GM12878 (cell line): ENCODE measurements around the gene EPHA2. TPM values are rescaled to one million over a fixed set of nuclear protein-coding genes. Genes with fewer than 3 reads are reported as not detected.

Source experiments
- ATAC-seq: fragments of 200-7000 bp; cut with Tn5 transposase; 3 replicates; pipeline ENCODE4 v1.9.1; 2020; ENCODE audit warnings: mild to moderate bottlenecking, moderate library complexity
- BruUV-seq: library from RNA; stranded (reverse); fragments of 400-500 nt; replicated peaks from 2 replicates; lab custom pipeline; 2021; lab: Mats Ljungman, UMichigan
- CTCF ChIA-PET: fragments of 300-600 bp; sonication (Branson Sonifier 250); formaldehyde crosslinking; extraction: SDS; loops from one replicate; lab custom pipeline; 2021; ENCODE audit warnings: inconsistent platforms; lab: Yijun Ruan, JAX
- POLR2A ChIA-PET: fragments of 350-600 bp; formaldehyde crosslinking; extraction: SDS; loops from one replicate; lab custom pipeline; 2021; ENCODE audit warnings: inconsistent platforms; lab: Charles Lee
- RAD21 ChIA-PET: fragments of 300-600 bp; sonication (Branson Sonifier 250); formaldehyde crosslinking; loops from one replicate; lab custom pipeline; 2023; ENCODE audit warnings: antibody characterized with exemption; ENCODE audit not compliant: unreplicated experiment; lab: Charles Lee
- SMC1A ChIA-PET: fragments of 300-600 bp; sonication (Branson Sonifier 250); formaldehyde crosslinking; loops from one replicate; lab custom pipeline; 2023; ENCODE audit not compliant: unreplicated experiment, uncharacterized antibody; lab: Charles Lee
- DNase-seq: peaks from one replicate; pipeline ENCODE4 v3.0.0-alpha.2; 2011; ENCODE audit warnings: low read depth, low spot score
- FAIRE-seq: peaks from 3 replicates; lab custom pipeline; 2011; peaks lifted over from hg19 to GRCh38; lab: Jason Lieb, UNC
- H2AFZ ChIP-seq: 2 replicates; pipeline ENCODE4 v1.6.0; 2011; ENCODE audit warnings: low read depth, low read length, control low read depth; ENCODE audit not compliant: control insufficient read depth
- H3K27ac ChIP-seq: 2 replicates; pipeline ENCODE4 v1.5.1; 2011; ENCODE audit warnings: control low read depth; ENCODE audit not compliant: control insufficient read depth, insufficient read depth
- H3K27me3 ChIP-seq, 2 experiments: replicated peaks in 1 of 2; 2 replicates each; pipeline versions ENCODE4 v1.6.0 to v1.6.1; 2011; ENCODE audit warnings: low read length in 1 of 2; ENCODE audit not compliant: control insufficient read depth in 2 of 2, insufficient read depth in 2 of 2
- H3K36me3 ChIP-seq, 2 experiments: 2 replicates each; pipeline ENCODE4 v1.5.1; 2011; ENCODE audit warnings: low read length in 1 of 2; ENCODE audit not compliant: control insufficient read depth in 2 of 2, insufficient read depth in 2 of 2
- H3K4me1 ChIP-seq: 2 replicates; pipeline ENCODE4 v1.6.1; 2011; ENCODE audit warnings: mild to moderate bottlenecking, low read length, moderate library complexity, mixed read lengths; ENCODE audit not compliant: control insufficient read depth, insufficient read depth
- H3K4me2 ChIP-seq: 2 replicates; pipeline ENCODE4 v1.6.0; 2011; ENCODE audit warnings: control low read depth; ENCODE audit not compliant: control insufficient read depth, insufficient read depth
- H3K4me3 ChIP-seq: fragments of 200-600 bp; sonication (generic); 2 replicates; pipeline ENCODE4 v1.5.1; 2016
- H3K79me2 ChIP-seq: 2 replicates; pipeline ENCODE4 v1.6.0; 2011; ENCODE audit warnings: low read length; ENCODE audit not compliant: control insufficient read depth, insufficient read depth
- H3K9ac ChIP-seq: 2 replicates; pipeline ENCODE4 v1.8.0; 2011; ENCODE audit warnings: low read length, control low read depth, mixed read lengths; ENCODE audit not compliant: control insufficient read depth, insufficient read depth
- H3K9me3 ChIP-seq: replicated peaks from 3 replicates; pipeline ENCODE4 v1.5.1; 2011; ENCODE audit warnings: mild to moderate bottlenecking, low read length; ENCODE audit not compliant: control insufficient read depth, insufficient read depth
- H4K20me1 ChIP-seq: 2 replicates; pipeline ENCODE4 v1.6.0; 2011; ENCODE audit not compliant: control insufficient read depth, insufficient read depth
- ASH2L ChIP-seq: fragments of 300-600, 200-600 bp; sonication (generic); IDR thresholded peaks from 2 replicates; pipeline ENCODE4 v1.6.1; 2017; ENCODE audit warnings: low read depth, mild to moderate bottlenecking, borderline replicate concordance
- ATF7 ChIP-seq: fragments of 450-650 bp; IDR thresholded peaks from 2 replicates; pipeline ENCODE4 v1.6.1; 2016; ENCODE audit warnings: low read depth, mild to moderate bottlenecking
- BHLHE40 ChIP-seq, 2 experiments: fragments of 450-650 bp in 1 of 2; IDR thresholded peaks; 2 replicates each; pipeline ENCODE4 v1.6.1; 2011 to 2017; ENCODE audit warnings: low read depth in 2 of 2, borderline replicate concordance in 1 of 2, improper control_type of control experiment in 1 of 2, low read length in 1 of 2, mild to moderate bottlenecking in 1 of 2
- CEBPB ChIP-seq, 2 experiments: fragments of 150-350 bp in 1 of 2; IDR thresholded peaks; 2 replicates each; pipeline ENCODE4 v1.6.1; 2012 to 2014; ENCODE audit warnings: low read depth in 2 of 2, low read length in 2 of 2, borderline replicate concordance in 1 of 2, inconsistent platforms in 1 of 2
- CHD2 ChIP-seq: IDR thresholded peaks from 2 replicates; pipeline ENCODE4 v1.6.1; 2011; ENCODE audit warnings: low read depth, low read length, improper control_type of control experiment, borderline replicate concordance
- DPF2 ChIP-seq: fragments of 450-650 bp; IDR thresholded peaks from 2 replicates; pipeline ENCODE4 v1.6.1; 2017; ENCODE audit warnings: mild to moderate bottlenecking
- ETV6 ChIP-seq, 2 experiments: fragments of 450-650 bp in 1 of 2; IDR thresholded peaks in 1 of 2; conservative IDR thresholded peaks in 1 of 2; 2 replicates each; pipeline ENCODE4 v1.6.1; 2014; ENCODE audit warnings: antibody characterized with exemption in 1 of 2, borderline replicate concordance in 1 of 2, low read depth in 1 of 2, mild to moderate bottlenecking in 1 of 2, moderate library complexity in 1 of 2
- GABPA ChIP-seq: IDR thresholded peaks from 2 replicates; pipeline ENCODE4 v1.6.1; 2014; ENCODE audit warnings: antibody characterized with exemption, low read depth, mild to moderate bottlenecking, inconsistent platforms
- STAT1 ChIP-seq: fragments of 450-650 bp; conservative IDR thresholded peaks from 2 replicates; pipeline ENCODE4 v1.6.1; 2014; ENCODE audit warnings: antibody characterized with exemption, mild to moderate bottlenecking
- STAT3 ChIP-seq: IDR thresholded peaks from 2 replicates; pipeline ENCODE4 v1.6.1; 2011; ENCODE audit warnings: low read depth, low read length, improper control_type of control experiment
- TBL1XR1 ChIP-seq: IDR thresholded peaks from 2 replicates; pipeline ENCODE4 v1.6.1; 2012; ENCODE audit warnings: low read depth, low read length, improper control_type of control experiment
- ZNF622 ChIP-seq: fragments of 450-650 bp; IDR thresholded peaks from 2 replicates; pipeline ENCODE4 v1.6.1; 2017; ENCODE audit warnings: mild to moderate bottlenecking, inconsistent platforms
- WGBS: methylation state at CpG from one replicate; pipeline ENCODE4 v1.1.6; 2016; ENCODE audit warnings: low lambda C conversion rate; ENCODE audit not compliant: insufficient replicate concordance, insufficient coverage; ENCODE audit errors: missing lambda C conversion rate; 5-methylcytosine and 5-hydroxymethylcytosine counted together
- in situ Hi-C: fragments of 300-500 bp; cut with MboI; formaldehyde crosslinking; loops from 9 replicates; pipeline ENCODE4 v1.14.3; 2018; ENCODE audit warnings: mixed read lengths
- intact Hi-C: fragments of 100-400 bp; cut with micrococcal nuclease; formaldehyde crosslinking; loops from one replicate; pipeline ENCODE4 v1.14.2; 2022; ENCODE audit not compliant: unreplicated experiment
- polyA plus RNA-seq, 11 experiments: library from polyadenylated mRNA; depleted of rRNA in 4 of 11; unstranded in 6 of 11; stranded (reverse) in 5 of 11; fragments of >200 nt; fragmentation: Nextera tagmentation in 4 of 11; fragmentation: Illumina TruSeq in 1 of 11; extraction: Ambion mirVana in 4 of 11; extraction: Trizol in 1 of 11; gene quantifications; 1 replicate in 1 of 11; 2 replicates in 10 of 11; pipeline versions ENCODE4 v1.2.1 to v1.2.3, GENCODE V29; 2011 to 2016; ENCODE audit warnings: inconsistent platforms in 2 of 11, missing spikeins in 2 of 11, low read depth in 1 of 11
- total RNA-seq, 4 experiments: library from RNA; depleted of rRNA in 3 of 4; stranded (reverse); fragments of >200 nt in 3 of 4; fragmentation: Illumina TruSeq in 1 of 4; extraction: Trizol in 1 of 4; gene quantifications; 2 replicates each; pipeline versions ENCODE4 v1.2.1 to v1.2.3, GENCODE V29; 2013 to 2021
- TF ChIP-seq, protein P1 (sequence below): fragments of 450-650 bp; IDR thresholded peaks from 2 replicates; pipeline ENCODE4 v1.6.1; 2018; ENCODE audit warnings: borderline replicate concordance, mild to moderate bottlenecking; ENCODE audit not compliant: partially characterized antibody

EPHA2 gene
- total and polyA plus RNA-seq, 10 of the 15 experiments (the other 5 are each of a cell fraction or from before 2014, with no cell fraction given), result 0.04 to 0.51 (median 0.23) TPM; not detected in 2

DNA sequence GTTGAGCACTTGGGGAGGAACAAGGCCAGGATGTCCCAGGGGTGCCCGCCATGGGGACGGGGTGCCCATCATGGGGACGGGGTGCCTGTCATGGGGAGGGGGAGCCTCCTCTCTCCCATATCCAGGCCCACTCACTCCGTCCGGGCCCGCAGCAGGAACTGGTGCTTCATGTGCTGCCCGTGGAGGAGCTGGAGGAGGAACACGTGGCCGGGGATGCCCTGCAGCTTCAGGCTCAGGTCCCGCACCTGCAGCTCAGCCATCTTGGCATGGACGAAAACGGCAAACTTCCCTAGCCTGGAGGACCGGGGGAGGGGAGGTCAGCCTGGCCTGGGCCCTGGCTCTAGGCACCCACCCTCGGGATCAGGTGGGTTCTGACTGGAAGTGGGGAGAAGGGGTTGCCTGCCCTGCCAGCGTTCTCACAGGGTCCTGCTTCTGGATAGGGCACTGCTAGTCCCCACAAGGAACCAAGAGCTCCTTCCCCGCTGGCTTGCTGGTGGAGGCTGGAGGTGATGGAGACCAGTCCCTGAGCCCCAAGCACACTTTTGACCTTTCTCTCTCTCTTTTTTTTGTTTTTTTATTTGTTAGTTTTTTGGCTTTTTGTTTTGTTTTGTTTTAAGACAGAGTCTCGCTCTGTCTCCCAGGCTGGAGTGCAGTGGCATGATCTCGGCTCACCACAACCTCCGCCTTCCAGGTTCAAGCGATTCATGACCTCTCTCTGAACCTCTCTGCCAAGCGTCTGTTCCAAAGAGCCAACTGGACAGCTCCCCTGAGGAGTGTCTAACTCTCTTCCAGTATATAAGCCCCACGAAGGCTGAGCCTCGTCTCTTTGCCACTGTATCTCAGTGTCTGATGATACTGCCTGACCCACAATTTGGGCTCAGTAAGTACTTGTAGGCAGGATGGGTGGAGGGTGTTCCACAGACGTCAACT is 46.7 kb upstream of the EPHA2 start:
- SMC1A ChIA-PET, result no interaction called here
- no peak overlapping the region for H3K4me2 ChIP-seq
- H3K9me3 ChIP-seq, result no peaks in the 10 kb centered on the region
- peaks cover 4% of the 10 kb centered on the region; the same call in 1 of the 2 replicates for H3K4me1 ChIP-seq
- no peaks in the 10 kb centered on the region for H3K36me3 ChIP-seq
- H3K79me2 ChIP-seq, result no peaks in the 10 kb centered on the region
- RAD21 ChIA-PET, result no interaction called here
- H3K27ac ChIP-seq, result no peak overlapping the region
- in situ Hi-C loops (no loop called here), intact Hi-C loops (no loop called here)
- FAIRE-seq (no peak), ATAC-seq (no peak), DNase-seq (no peak)
- no peaks in the 10 kb centered on the region for H3K27me3 ChIP-seq
- POLR2A ChIA-PET, result interaction anchor here (1.9 kb wide), 1 partner anchor 15 kb away, joined by 4 read pairs; no protein-coding TSS in a partner anchor
- H3K4me3 ChIP-seq, result no peak overlapping the region
- no TSS peak for BruUV-seq
- no peak overlapping the region for H2AFZ ChIP-seq
- no peak overlapping the region for H3K9ac ChIP-seq
- CTCF ChIA-PET, result interaction anchor here (0.7 to 3.4 kb wide), 4 partner anchors 14 to 161 kb away, joined by 3 to 17 read pairs (median 4); no protein-coding TSS in a partner anchor
- TF ChIP-seq CEBPB (IDR thresholded peaks at IDR 0.05; ENCODE audit: borderline replicate concordance in 1 of 2, low read depth in 2 of 2, low read length in 2 of 2) (no peak), TBL1XR1 (no peak), ASH2L (no peak), DPF2 (no peak), BHLHE40 (IDR thresholded peaks at IDR 0.05; ENCODE audit: borderline replicate concordance in 1 of 2, low read depth in 2 of 2, low read length in 1 of 2) (no peak), ZNF622 (no peak), STAT3 (no peak), ATF7 (no peak), GABPA (no peak), CHD2 (no peak), ETV6 (conservative IDR thresholded peaks at IDR 0.05 in 1 of 2, IDR thresholded peaks at IDR 0.05 in 1 of 2; ENCODE audit: borderline replicate concordance in 1 of 2, low read depth in 1 of 2) (no peak), STAT1 (no peak)
- TF ChIP-seq, protein P1, sequence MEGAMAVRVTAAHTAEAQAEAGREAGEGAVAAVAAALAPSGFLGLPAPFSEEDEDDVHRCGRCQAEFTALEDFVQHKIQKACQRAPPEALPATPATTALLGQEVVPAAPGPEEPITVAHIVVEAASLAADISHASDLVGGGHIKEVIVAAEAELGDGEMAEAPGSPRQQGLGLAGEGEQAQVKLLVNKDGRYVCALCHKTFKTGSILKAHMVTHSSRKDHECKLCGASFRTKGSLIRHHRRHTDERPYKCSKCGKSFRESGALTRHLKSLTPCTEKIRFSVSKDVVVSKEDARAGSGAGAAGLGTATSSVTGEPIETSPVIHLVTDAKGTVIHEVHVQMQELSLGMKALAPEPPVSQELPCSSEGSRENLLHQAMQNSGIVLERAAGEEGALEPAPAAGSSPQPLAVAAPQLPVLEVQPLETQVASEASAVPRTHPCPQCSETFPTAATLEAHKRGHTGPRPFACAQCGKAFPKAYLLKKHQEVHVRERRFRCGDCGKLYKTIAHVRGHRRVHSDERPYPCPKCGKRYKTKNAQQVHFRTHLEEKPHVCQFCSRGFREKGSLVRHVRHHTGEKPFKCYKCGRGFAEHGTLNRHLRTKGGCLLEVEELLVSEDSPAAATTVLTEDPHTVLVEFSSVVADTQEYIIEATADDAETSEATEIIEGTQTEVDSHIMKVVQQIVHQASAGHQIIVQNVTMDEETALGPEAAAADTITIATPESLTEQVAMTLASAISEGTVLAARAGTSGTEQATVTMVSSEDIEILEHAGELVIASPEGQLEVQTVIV, result no peak
- no peaks in the 10 kb centered on the region for H4K20me1 ChIP-seq
- WGBS, result 64% methylated on average over 21 of the region's 24 CpGs
